Measurements from ENCODE around the gene TMCC3.
"Not testable (repeated sequence)": the region's sequence is repeated elsewhere in the genome, so short reads cannot be mapped to it uniquely, and the experiment has no call there.

Gene TMCC3, protein sequence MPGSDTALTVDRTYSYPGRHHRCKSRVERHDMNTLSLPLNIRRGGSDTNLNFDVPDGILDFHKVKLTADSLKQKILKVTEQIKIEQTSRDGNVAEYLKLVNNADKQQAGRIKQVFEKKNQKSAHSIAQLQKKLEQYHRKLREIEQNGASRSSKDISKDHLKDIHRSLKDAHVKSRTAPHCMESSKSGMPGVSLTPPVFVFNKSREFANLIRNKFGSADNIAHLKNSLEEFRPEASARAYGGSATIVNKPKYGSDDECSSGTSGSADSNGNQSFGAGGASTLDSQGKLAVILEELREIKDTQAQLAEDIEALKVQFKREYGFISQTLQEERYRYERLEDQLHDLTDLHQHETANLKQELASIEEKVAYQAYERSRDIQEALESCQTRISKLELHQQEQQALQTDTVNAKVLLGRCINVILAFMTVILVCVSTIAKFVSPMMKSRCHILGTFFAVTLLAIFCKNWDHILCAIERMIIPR

DNA sequence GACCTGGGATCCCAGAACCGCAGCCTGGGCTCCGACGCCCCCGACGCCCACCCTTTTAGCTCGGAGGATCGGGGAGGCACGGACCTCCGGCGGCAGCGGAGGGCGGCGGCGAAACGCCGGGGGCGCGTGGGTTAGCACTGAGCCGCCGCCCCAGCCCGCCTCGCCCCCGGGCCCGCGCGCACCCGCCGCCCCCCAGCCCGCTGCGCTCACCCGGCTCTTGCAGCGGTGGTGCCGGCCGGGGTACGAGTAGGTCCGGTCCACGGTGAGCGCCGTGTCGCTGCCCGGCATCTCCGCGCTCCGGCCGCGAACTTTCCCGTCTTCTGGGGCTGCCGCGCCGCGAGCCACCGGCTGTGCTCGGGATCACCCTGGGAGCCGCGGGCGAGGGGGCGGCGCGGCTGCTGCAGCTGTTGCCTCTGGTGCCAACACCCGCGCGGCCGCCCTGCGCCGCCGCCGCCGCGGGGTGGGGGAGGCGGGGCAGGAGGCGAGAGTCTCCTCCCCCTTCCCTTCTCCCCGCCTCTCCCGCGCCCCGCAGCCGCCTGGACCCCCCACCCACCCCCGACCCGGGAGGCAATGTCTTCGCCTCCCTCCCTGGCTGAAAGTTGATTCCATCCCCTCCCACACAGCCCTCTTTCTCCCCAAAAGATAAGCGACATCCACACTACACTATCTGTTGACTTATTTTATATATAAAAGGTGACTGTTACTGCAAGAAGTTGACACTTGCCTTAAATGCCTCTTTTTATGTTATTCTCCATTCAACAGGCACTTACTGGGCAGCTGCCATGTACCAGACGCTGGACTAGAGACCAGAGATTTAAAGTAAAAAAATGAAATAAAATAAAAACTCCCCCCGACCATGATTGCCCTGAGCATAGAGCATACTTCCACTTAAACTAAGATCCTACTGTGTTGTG, at the start of gene TMCC3:
TSS of gene TMCC3 (minus strand) at position 415 of the 914 bp plus-strand sequence. CDS start at position 288, 127 bp downstream.
- H3K4me3 Mint-ChIP-seq: peak within 1 kb of the TSS; percentile 82
- peak; percentile 83 for ATAC-seq
- peak in 1 of 2 donors; percentile 51 for DNase-seq (ENCODE audit: low spot score in 2 of 2)
- no peaks in the 10 kb centered on the region for H3K36me3 Mint-ChIP-seq
- H3K27ac Mint-ChIP-seq: peak within 1 kb of the TSS; percentile 73
- peaks cover 28% of the 10 kb centered on the region for H3K4me1 Mint-ChIP-seq
- no peaks in the 10 kb centered on the region for H3K9me3 Mint-ChIP-seq

DNA sequence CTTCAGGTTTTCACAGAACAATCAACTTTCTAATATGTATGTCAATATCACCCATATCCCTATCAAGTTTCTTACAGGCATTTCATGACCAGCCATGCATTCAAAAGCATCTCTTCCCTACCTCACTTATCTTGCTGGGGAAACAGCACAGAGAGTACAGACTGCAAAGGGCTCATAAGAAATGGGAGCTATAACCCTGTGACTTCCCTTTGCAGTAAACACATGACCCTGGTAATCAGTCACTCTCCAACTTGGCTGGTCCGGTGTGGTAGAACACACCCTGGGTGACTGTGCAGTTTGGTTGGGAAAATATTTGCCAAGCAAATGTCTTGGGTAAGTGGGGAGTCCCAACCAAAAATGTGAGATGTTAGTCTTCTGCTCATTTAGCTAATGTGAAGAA, 49.4 kb upstream of the TMCC3 start:
- ATAC-seq (no peak), DNase-seq (ENCODE audit: low spot score in 2 of 2) (no peak)
- Mint-ChIP-seq H3K27ac (no peak overlapping the region), H3K4me3 (no peak overlapping the region), H3K9me3 (no peaks in the 10 kb centered on the region), H3K4me1 (peaks cover 9% of the 10 kb centered on the region), H3K36me3 (no peaks in the 10 kb centered on the region)

DNA sequence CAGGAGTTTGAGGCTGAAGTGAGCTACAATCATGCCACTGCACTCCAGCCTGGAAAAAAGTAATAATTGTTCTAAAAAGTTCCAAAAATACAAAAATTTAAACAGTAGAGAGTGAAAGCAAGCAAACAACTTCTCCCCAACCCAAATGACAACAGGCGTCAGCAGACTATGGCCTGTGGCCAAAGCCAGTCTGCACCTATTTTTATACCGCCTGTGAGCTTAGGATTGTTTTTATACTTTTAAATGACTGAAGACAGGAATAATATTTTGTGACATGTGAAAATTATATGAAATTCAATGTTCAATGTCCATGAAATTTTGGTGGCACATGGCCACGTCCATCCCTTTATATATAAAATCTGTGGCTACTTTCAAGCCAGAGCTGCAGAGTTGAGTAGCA, 48.2 kb upstream of the TMCC3 start:
- no peaks in the 10 kb centered on the region for H3K36me3 Mint-ChIP-seq
- ATAC-seq: no peak
- no peak for DNase-seq (ENCODE audit: low spot score in 2 of 2)
- no peak overlapping the region for H3K27ac Mint-ChIP-seq
- no peaks in the 10 kb centered on the region for H3K4me1 Mint-ChIP-seq
- H3K9me3 Mint-ChIP-seq: no peaks in the 10 kb centered on the region
- no peak overlapping the region for H3K4me3 Mint-ChIP-seq

DNA sequence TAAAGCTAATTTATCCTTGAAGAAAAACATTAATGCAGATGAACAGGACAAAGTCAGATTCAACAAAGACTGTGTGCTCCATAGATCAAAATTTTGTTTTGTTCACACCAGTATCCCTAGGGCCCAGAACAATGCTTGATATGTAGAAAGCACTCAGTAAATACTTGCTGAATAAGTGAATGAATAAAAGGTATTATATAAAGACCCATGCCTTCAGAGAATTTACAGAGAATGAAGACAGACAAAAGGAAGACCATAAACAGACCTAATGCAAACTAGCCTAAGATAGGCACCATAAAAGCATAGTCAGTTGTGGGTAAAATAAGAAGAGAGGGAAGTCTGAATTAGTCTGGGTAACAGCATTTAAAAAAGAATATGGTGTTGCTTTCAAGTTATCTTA, 47.3 kb upstream of the TMCC3 start:
- Mint-ChIP-seq H3K9me3 (no peaks in the 10 kb centered on the region), H3K36me3 (no peaks in the 10 kb centered on the region), H3K27ac (no peak overlapping the region), H3K4me3 (no peak overlapping the region), H3K4me1 (no peaks in the 10 kb centered on the region)
- DNase-seq (ENCODE audit: low spot score in 2 of 2) (no peak), ATAC-seq (no peak)

DNA sequence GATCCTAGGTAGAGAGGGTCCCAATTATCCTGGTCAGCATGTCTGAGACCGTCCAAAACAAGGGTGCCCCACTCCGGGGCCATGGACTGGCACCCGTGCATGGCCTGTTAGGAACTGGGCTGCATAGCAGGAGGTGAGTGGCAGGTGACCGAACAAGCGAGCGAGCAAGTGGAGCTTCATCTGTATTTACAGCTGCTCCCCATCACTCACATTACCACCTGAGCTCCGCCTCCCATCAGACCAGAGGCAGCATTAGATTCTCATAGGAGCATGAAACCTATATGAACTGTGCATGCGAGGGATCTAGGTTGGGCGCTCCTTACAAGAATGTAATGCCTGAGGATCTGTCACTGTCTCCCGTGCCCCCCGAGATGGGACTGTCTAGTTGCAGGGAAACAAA, 44.4 kb upstream of the TMCC3 start:
- H3K4me3 Mint-ChIP-seq: no peak overlapping the region
- H3K4me1 Mint-ChIP-seq: no peaks in the 10 kb centered on the region
- H3K9me3 Mint-ChIP-seq: no peaks in the 10 kb centered on the region
- DNase-seq (ENCODE audit: low spot score in 2 of 2): no peak
- H3K36me3 Mint-ChIP-seq: no peaks in the 10 kb centered on the region
- ATAC-seq: no peak
- no peak overlapping the region for H3K27ac Mint-ChIP-seq

DNA sequence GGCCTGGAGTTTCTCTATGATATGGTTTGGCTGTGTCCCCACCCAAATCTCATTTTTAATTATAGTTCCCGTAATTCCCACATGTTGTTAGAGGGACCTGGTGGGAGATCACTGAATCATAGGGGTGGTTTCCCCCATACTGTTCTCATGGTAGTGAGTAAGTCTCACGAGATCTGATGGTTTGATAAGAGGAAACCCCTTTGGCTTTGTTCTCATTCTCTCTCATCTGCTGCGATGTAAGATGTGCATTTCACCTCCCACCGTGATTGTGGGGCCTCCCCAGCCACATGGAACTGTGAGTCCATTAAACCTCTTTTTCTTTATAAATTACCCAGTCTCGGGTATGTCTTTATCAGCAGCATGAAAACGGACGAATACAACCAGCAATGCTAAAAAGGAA, 42.5 kb upstream of the TMCC3 start:
- peak; percentile 34 for ATAC-seq
- not testable (repeated sequence) for H3K27ac Mint-ChIP-seq

DNA sequence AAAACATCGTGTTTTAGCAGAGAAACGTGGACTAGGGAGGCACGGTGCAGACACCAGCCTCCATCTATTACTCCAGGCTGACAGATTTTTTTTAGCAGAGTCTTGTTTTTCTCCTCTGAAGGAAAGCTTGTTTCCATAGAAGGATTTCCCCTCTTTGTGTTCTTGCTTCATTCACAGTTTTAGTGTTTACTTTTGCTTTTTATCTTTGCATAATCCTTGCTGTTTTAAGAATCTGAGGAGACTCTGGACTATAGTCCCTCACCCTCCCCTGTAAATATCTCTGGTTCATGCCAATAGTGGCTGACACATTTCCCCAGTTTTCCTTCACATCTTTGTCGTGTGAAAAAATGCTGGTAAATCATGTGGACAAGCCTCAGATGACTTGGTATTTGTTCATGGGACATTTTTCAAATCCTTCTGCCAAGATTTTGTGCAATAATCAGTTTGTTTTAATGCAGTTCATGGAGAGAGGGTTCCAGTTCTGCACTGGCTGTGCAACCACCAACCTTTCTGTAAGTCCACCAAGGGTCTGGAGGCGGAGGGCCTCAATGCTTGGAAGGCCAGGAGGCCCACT, 39.9 kb upstream of the TMCC3 start:
- Mint-ChIP-seq H3K36me3 (no peaks in the 10 kb centered on the region), H3K4me1 (no peaks in the 10 kb centered on the region), H3K4me3 (no peak overlapping the region), H3K27ac (no peak overlapping the region), H3K9me3 (no peaks in the 10 kb centered on the region)
- ATAC-seq: no peak
- DNase-seq (ENCODE audit: low spot score in 2 of 2): no peak

More for the DNA sequence above, 42.5 kb upstream of the TMCC3 start:
- not testable (repeated sequence) for H3K9me3 Mint-ChIP-seq; DNase-seq (ENCODE audit: low spot score in 2 of 2); H3K4me1 Mint-ChIP-seq; H3K4me3 Mint-ChIP-seq; H3K36me3 Mint-ChIP-seq

DNA sequence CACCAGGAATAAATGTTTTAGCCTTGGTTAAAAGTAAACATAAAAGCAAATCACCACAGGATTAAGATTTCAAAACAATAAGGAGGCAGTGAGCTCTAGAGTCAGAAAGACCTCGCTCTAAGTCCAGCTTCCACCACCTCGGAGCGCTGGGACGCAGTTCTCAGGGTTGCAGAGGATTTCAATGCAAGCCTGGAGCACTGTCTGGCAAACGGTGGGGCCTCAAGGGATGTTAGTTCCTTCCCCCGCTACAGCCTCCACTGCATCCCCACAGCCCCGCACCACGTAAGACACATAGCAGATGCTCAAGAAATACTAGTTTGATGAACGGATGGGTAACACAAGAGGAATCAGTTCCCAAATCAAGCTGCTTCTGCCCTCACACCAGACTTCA, 39.3 kb upstream of the TMCC3 start:
- Mint-ChIP-seq H3K4me3 (no peak overlapping the region), H3K9me3 (no peaks in the 10 kb centered on the region), H3K27ac (no peak overlapping the region), H3K36me3 (no peaks in the 10 kb centered on the region), H3K4me1 (no peaks in the 10 kb centered on the region)
- ATAC-seq: no peak
- no peak for DNase-seq (ENCODE audit: low spot score in 2 of 2)

DNA sequence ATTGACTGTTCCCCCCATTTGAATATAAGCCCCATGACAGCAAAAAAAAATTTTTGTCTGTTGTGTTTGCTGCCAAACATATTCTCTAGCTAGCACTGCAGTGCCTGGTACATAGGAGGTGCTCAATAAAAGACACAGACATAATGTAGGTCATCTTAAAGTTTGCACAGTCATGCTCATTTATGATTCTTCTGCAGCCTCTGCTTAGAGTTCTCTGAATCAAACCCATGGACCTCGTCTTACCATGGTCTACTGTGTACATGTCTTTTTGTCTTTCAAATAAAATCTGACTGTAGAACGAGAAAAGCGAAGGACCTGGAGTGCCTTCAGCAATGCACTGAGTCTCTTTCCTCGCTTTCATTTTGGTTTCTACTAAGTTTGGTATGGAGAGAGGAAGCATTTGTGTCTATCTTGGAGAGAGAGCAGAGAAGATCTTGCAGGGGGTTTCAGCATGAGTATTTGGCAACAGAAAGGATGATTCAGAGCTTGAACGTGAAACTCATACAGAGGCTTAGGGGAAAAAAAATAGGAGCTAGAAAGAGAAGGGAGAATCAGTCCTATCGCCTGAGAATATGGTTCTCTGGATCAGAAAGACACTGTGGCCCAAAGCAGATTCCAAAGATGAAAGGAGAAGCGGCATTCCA, 38.8 kb upstream of the TMCC3 start:
- Mint-ChIP-seq H3K4me1 (no peaks in the 10 kb centered on the region), H3K27ac (no peak overlapping the region), H3K36me3 (no peaks in the 10 kb centered on the region), H3K4me3 (no peak overlapping the region), H3K9me3 (no peaks in the 10 kb centered on the region)
- ATAC-seq (peak; percentile 91), DNase-seq (ENCODE audit: low spot score in 2 of 2) (no peak)

DNA sequence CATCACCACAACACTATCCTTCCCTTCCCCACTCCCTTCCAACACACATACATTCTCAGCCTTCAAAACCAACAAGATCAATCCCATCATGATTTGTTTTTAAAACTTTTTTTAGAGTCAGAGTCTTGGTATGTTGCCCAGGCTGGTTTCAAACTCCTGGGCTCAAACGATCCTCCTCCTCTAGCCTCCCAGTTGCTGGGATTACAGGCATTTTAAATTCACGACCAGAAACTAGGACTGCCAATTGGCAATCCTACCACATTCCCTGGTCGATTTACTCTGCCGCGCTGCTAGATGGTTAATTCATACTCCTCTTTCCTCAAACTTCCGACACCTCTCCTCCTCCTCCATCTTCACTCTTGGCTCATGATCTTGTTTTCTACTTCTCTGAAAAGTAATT, 37.5 kb upstream of the TMCC3 start:
- no peak for DNase-seq (ENCODE audit: low spot score in 2 of 2)
- Mint-ChIP-seq H3K9me3 (no peaks in the 10 kb centered on the region), H3K36me3 (no peaks in the 10 kb centered on the region), H3K4me1 (no peaks in the 10 kb centered on the region), H3K4me3 (no peak overlapping the region), H3K27ac (no peak overlapping the region)
- ATAC-seq: no peak

DNA sequence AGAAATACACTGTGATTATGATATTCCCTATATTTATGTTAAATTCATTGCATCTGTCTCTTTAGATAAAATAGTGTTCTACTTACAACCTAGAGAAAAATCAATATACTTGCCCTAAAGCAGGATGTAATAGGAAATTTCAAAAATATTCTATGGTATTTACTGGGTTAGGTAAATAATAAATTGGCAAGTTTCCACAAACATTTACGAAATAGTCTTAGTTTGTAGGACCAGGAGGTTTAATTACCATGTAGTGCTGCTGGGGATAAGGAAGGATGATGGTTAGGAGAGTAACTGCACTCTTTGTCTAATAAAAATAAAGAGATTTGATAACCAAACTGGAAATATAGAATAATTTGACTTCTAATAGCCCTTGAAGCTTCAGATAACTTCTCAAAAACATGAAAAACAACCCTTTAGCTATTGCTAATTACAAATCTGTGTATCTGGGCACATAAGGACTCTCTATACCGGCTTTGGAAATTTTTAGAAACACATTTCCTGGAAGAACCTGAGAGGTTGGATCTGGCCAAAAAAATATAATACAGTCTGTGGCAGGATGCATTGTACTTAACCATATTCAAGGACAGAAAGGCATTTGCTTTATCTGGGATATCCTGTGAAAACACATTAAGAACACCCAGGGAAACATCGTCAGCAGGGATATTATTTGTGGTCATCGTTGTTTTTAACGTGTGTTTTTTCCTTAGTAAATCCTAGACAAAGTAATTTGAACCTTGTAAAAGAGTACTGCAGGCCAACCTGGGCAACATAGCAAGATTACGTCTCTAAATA, 36.7 kb upstream of the TMCC3 start:
- Mint-ChIP-seq H3K27ac (no peak overlapping the region), H3K36me3 (no peaks in the 10 kb centered on the region), H3K4me3 (no peak overlapping the region), H3K9me3 (no peaks in the 10 kb centered on the region), H3K4me1 (no peaks in the 10 kb centered on the region)
- DNase-seq (ENCODE audit: low spot score in 2 of 2): no peak
- ATAC-seq: no peak

DNA sequence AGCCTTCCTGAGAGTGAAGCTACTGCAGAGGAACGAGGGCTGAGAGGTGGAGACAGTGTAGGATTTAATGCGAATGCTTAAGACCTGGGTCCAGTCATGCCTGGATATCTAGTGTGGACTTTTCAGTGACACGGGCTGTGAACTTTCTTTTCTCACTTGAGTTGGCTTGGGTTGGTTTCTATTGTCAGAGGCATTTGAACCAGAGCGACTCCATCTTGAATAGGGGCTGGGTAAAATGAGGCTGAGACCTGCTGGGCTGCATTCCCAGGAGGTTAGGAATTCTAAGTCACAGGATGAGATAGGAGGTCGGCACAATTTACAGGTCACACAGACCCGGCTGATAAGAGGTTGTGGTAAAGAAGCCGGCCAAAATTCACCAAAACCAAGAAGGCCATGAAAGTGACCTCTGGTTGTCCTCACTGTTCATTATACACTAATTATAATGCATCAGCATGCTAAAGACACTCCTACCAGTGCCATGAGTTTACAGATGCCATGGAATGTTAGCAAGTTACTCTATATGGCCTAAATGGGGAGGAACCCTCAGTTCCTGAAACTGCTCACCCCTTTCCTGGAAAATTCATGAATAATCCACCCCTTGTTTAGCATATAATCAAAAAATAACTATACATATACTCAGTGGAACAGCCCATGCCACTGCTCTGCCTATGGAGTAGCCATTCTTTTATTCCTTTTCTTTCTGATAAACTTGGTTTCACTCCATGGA, 34.2 kb upstream of the TMCC3 start:
- Mint-ChIP-seq H3K4me1 (no peaks in the 10 kb centered on the region), H3K9me3 (no peaks in the 10 kb centered on the region), H3K4me3 (no peak overlapping the region), H3K36me3 (no peaks in the 10 kb centered on the region), H3K27ac (no peak overlapping the region)
- DNase-seq (ENCODE audit: low spot score in 2 of 2) (no peak), ATAC-seq (no peak)

DNA sequence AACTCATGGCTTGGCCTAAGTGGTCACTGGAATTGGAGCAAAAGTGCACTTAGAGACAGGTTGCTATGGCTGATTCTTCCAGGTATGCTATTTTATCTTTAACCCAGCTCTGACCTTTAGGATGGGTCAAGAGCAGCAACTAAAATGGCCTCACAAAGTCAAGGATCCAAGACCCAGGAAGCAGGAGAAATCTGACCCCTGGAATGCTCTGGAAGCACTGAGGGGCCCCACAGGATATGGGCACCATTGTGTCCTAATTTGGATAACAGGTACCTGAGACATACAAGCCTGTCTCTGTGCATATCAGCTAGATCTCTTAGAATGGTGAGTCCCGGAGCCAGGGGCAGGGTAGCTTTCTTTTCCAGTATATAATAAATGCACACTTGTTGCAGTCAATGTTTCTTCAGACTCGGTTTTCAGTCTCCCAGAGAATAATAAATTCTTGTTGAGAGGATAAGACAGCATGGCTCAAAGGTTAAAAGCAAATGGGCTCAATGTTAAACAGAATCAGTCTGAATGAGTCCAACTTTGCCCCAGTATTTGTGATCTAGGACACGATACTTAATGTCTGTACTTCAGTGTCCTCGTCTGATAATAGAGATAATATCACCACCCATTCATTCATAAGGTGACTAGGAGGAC, 29.3 kb upstream of the TMCC3 start:
- no peaks in the 10 kb centered on the region for H3K9me3 Mint-ChIP-seq
- no peaks in the 10 kb centered on the region for H3K36me3 Mint-ChIP-seq
- H3K4me3 Mint-ChIP-seq: no peak overlapping the region
- H3K4me1 Mint-ChIP-seq: peaks cover 35% of the 10 kb centered on the region
- DNase-seq (ENCODE audit: low spot score in 2 of 2) (no peak), ATAC-seq (no peak)
- peak overlapping the region; percentile 50 for H3K27ac Mint-ChIP-seq
